ENCODE data around the gene KIZ. TPM values are rescaled to one million over a fixed set of nuclear protein-coding genes. Genes with fewer than 3 reads are reported as not detected.

The KIZ gene
- total and polyA plus RNA-seq, 2 donors (not counting 1 experiment from before 2014, with no cell fraction given) = 19.7 to 40.4 TPM

DNA sequence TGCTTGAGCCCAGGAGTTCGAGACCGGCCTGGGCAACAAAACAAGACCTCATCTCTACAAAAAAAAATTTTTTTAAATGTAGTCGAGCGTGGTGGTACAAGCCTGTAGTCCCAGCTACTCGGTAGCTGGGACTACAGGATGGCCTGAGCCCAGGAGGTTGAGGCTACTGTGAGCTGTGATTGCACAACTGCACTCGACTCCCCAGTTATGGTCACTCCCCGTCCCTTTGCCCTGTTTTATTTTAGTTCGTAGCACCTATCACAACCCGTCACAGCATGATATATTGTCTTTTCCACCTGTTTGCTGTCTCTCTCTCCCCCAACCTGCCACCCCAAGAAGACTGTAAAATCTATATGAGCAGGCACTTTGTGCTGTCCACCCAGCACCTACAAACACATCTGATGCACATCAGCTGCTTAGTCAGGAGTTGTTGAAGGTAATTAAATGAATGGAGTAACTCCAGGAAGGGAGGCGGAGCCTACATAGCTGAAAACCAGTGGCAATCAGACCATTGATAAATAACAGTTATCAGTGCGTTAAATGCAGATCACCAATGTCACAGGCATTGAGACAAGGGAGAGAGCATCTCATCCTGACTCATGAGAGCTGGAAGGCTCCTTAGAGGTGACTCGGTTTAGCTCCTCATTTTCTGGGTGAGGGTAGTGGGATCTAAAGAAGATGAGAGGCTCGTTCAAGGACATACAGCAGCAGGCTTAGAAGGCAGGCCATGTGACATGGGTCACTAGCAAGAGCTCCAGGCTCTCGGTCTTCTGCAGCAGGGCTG is 162.9 kb downstream of the KIZ start:
- Histone ChIP-seq H3K79me2 (ENCODE audit: control insufficient read depth, insufficient read depth, low read length) (no peaks in the 10 kb centered on the region), H4K20me1 (ENCODE audit: control insufficient read depth, insufficient read depth, low read length, poor library complexity, severe bottlenecking) (no peaks in the 10 kb centered on the region), H3K36me3 (replicated peaks in 1 of 2; ENCODE audit: control extremely low read depth in 1 of 2, control insufficient read depth in 1 of 2, extremely low read depth in 1 of 2, insufficient read depth in 2 of 2, low read length in 1 of 2) (no peaks in the 10 kb centered on the region), H3K27ac (ENCODE audit: low read length in 2 of 2) (no peak overlapping the region), H3K4me3 (ENCODE audit: control extremely low read depth in 1 of 5, extremely low read depth in 1 of 5, insufficient read depth in 1 of 5, low read depth in 2 of 5, low read length in 4 of 5) (no peak overlapping the region), H3K4me2 (replicated peaks; ENCODE audit: low read depth, low read length, poor library complexity, severe bottlenecking) (no peak overlapping the region), H3K27me3 (replicated peaks in 1 of 4; ENCODE audit: control extremely low read depth in 1 of 4, control insufficient read depth in 3 of 4, insufficient read depth in 4 of 4, low read length in 3 of 4) (peaks cover 0 to 7% (median 0%) of the 10 kb centered on the region in 4 experiments), H3K9ac (ENCODE audit: low read length) (no peak overlapping the region), H2AFZ (ENCODE audit: insufficient read depth, low read depth, low read length, poor library complexity, severe bottlenecking) (no peak overlapping the region), H3K9me3 (ENCODE audit: control extremely low read depth in 1 of 3, control insufficient read depth in 2 of 3, insufficient read depth in 1 of 3, low read length in 2 of 3) (peaks cover 0 to 2% (median 0%) of the 10 kb centered on the region in 3 donors), H3K4me1 (ENCODE audit: control insufficient read depth in 2 of 2, insufficient read depth in 2 of 2, low read length in 2 of 2) (no peaks in the 10 kb centered on the region)
- POLR2A ChIA-PET = no interaction called here
- 87% methylated on average over 13 of the region's 14 CpGs for WGBS (ENCODE audit: insufficient coverage)
- intact Hi-C loops (cut with micrococcal nuclease) = no loop called here
- TF ChIP-seq, protein P1, sequence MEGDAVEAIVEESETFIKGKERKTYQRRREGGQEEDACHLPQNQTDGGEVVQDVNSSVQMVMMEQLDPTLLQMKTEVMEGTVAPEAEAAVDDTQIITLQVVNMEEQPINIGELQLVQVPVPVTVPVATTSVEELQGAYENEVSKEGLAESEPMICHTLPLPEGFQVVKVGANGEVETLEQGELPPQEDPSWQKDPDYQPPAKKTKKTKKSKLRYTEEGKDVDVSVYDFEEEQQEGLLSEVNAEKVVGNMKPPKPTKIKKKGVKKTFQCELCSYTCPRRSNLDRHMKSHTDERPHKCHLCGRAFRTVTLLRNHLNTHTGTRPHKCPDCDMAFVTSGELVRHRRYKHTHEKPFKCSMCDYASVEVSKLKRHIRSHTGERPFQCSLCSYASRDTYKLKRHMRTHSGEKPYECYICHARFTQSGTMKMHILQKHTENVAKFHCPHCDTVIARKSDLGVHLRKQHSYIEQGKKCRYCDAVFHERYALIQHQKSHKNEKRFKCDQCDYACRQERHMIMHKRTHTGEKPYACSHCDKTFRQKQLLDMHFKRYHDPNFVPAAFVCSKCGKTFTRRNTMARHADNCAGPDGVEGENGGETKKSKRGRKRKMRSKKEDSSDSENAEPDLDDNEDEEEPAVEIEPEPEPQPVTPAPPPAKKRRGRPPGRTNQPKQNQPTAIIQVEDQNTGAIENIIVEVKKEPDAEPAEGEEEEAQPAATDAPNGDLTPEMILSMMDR (IDR thresholded peaks at IDR 0.05) = no peak
- TF ChIP-seq EZH2 (IDR thresholded peaks at IDR 0.05; ENCODE audit: borderline replicate concordance, insufficient read depth, low read depth, low read length, poor library complexity, severe bottlenecking) = no peak
- Mint-ChIP-seq H3K4me3 (no peak overlapping the region), H3K9me3 (ENCODE audit: insufficient read depth) (no peaks in the 10 kb centered on the region), H3K27me3 (peaks cover 47% of the 10 kb centered on the region), H3K4me1 (no peaks in the 10 kb centered on the region), H3K27ac (no peak overlapping the region)
- ATAC-seq (ENCODE audit: low read depth) (no peak), DNase-seq (no peak)
- CTCF ChIA-PET = no interaction called here

DNA sequence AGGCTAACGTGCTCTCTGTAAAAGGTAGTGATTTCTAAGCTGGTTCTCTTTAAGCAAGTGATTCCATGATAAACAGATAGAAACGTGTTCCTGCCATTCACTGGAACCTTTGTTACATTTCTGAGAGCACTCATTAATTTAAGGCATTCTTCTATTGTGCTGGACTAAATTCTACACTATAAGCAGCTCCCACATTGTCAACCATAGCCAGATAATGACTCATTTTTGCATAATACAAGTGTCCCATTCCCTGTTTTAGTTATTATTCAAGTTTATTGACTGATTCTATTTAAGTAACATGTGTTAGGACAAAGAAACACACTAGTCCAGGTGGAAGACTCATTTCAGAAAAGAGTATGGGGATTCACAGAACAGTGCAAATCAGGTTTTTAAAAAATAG is 163.8 kb downstream of the KIZ start:
- POLR2A ChIA-PET = no interaction called here
- Histone ChIP-seq H2AFZ (ENCODE audit: insufficient read depth, low read depth, low read length, poor library complexity, severe bottlenecking) (no peak overlapping the region), H3K4me1 (ENCODE audit: control insufficient read depth in 2 of 2, insufficient read depth in 2 of 2, low read length in 2 of 2) (no peaks in the 10 kb centered on the region), H3K36me3 (replicated peaks in 1 of 2; ENCODE audit: control extremely low read depth in 1 of 2, control insufficient read depth in 1 of 2, extremely low read depth in 1 of 2, insufficient read depth in 2 of 2, low read length in 1 of 2) (no peaks in the 10 kb centered on the region), H3K27ac (ENCODE audit: low read length in 2 of 2) (no peak overlapping the region), H3K9me3 (ENCODE audit: control extremely low read depth in 1 of 3, control insufficient read depth in 2 of 3, insufficient read depth in 1 of 3, low read length in 2 of 3) (peaks cover 0 to 2% (median 0%) of the 10 kb centered on the region in 3 donors), H4K20me1 (ENCODE audit: control insufficient read depth, insufficient read depth, low read length, poor library complexity, severe bottlenecking) (no peaks in the 10 kb centered on the region), H3K27me3 (replicated peaks in 1 of 4; ENCODE audit: control extremely low read depth in 1 of 4, control insufficient read depth in 3 of 4, insufficient read depth in 4 of 4, low read length in 3 of 4) (peaks cover 0 to 4% (median 0%) of the 10 kb centered on the region in 4 experiments), H3K79me2 (ENCODE audit: control insufficient read depth, insufficient read depth, low read length) (no peaks in the 10 kb centered on the region), H3K9ac (ENCODE audit: low read length) (no peak overlapping the region), H3K4me3 (ENCODE audit: control extremely low read depth in 1 of 5, extremely low read depth in 1 of 5, insufficient read depth in 1 of 5, low read depth in 2 of 5, low read length in 4 of 5) (no peak overlapping the region), H3K4me2 (replicated peaks; ENCODE audit: low read depth, low read length, poor library complexity, severe bottlenecking) (no peak overlapping the region)
- CTCF ChIA-PET = no interaction called here
- DNase-seq (no peak), ATAC-seq (ENCODE audit: low read depth) (no peak)
- Mint-ChIP-seq H3K27ac (no peak overlapping the region), H3K27me3 (peaks cover 49% of the 10 kb centered on the region), H3K4me3 (no peak overlapping the region), H3K4me1 (no peaks in the 10 kb centered on the region), H3K9me3 (ENCODE audit: insufficient read depth) (no peaks in the 10 kb centered on the region)
- intact Hi-C loops (cut with micrococcal nuclease) = no loop called here
- TF ChIP-seq EZH2 (IDR thresholded peaks at IDR 0.05; ENCODE audit: borderline replicate concordance, insufficient read depth, low read depth, low read length, poor library complexity, severe bottlenecking) = no peak
- TF ChIP-seq, protein P1 (IDR thresholded peaks at IDR 0.05) = no peak
- no CpG with 5 or more reads among the region's 2 CpGs for WGBS (ENCODE audit: insufficient coverage)
